Lung (tissue), 12 donors: Measurements from ENCODE around the gene KCNIP4. TPM values are rescaled to one million over a fixed set of nuclear protein-coding genes. Genes with fewer than 3 reads are reported as not detected.
A peak's percentile ranks its signal among the peaks of the same experiment; 100 is the strongest.

Experiments
- ATAC-seq: fragments of 200-7000 bp; cut with Tn5 transposase; one replicate; pipeline ENCODE4 v1.9.1; 2020; ENCODE audit warnings: moderate number of reproducible peaks; ENCODE audit not compliant: insufficient read depth, low FRiP score
- DNase-seq, 3 donors: peaks; one replicate each; pipeline ENCODE4 v3.0.0-alpha.2; 2013 to 2017
- H3K27ac ChIP-seq, 2 donors: one replicate each; pipeline ENCODE4 v1.5.1; 2013; ENCODE audit warnings: mild to moderate bottlenecking in 2 of 2, moderate library complexity in 2 of 2, control low read depth in 1 of 2, inconsistent platforms in 1 of 2, low read depth in 1 of 2, low read length in 1 of 2
- H3K27me3 ChIP-seq, 3 donors: one replicate each; pipeline ENCODE4 v1.5.1; 2013; ENCODE audit warnings: low read length in 2 of 3; ENCODE audit not compliant: control insufficient read depth in 3 of 3, insufficient read depth in 3 of 3
- H3K36me3 ChIP-seq, 4 donors: one replicate each; pipeline ENCODE4 v1.5.1; 2013; ENCODE audit warnings: low read length in 4 of 4, mild to moderate bottlenecking in 1 of 4, moderate library complexity in 1 of 4; ENCODE audit not compliant: control insufficient read depth in 4 of 4, insufficient read depth in 4 of 4
- H3K4me1 ChIP-seq, 5 donors: one replicate each; pipeline ENCODE4 v1.5.1; 2013; ENCODE audit warnings: low read length in 5 of 5, mild to moderate bottlenecking in 2 of 5, moderate library complexity in 1 of 5; ENCODE audit not compliant: control insufficient read depth in 5 of 5, insufficient read depth in 5 of 5
- H3K4me3 ChIP-seq: one replicate; pipeline ENCODE4 v1.5.1; 2013; ENCODE audit warnings: mild to moderate bottlenecking, control low read depth, moderate library complexity
- H3K9ac ChIP-seq, 2 donors: one replicate each; pipeline ENCODE4 v1.5.1; 2013; ENCODE audit warnings: low read length in 2 of 2, control low read depth in 1 of 2; ENCODE audit not compliant: insufficient read depth in 1 of 2
- H3K9me3 ChIP-seq, 4 donors: one replicate each; pipeline ENCODE4 v1.5.1; 2013; ENCODE audit warnings: low read length in 3 of 4, mild to moderate bottlenecking in 1 of 4, moderate library complexity in 1 of 4; ENCODE audit not compliant: control insufficient read depth in 4 of 4, insufficient read depth in 3 of 4
- WGBS, 2 donors: extraction: QIAGEN DNeasy Blood & Tissue Kit; methylation state at CpG; one replicate each; pipeline ENCODE4 v1.1.7; 2013; 5-methylcytosine and 5-hydroxymethylcytosine counted together
- polyA plus RNA-seq, 2 donors: library from polyadenylated mRNA; stranded (reverse); fragments of 200-250 nt; gene quantifications; one replicate each; pipeline ENCODE4 v1.2.1, GENCODE V29; 2013
- total RNA-seq, 2 donors: library from RNA; depleted of rRNA in 1 of 2; stranded (reverse); fragments of >200 nt in 1 of 2; gene quantifications; one replicate each; pipeline ENCODE4 v1.2.1, GENCODE V29; 2014 to 2021
- TF ChIP-seq, protein P1 (sequence below): IDR thresholded peaks from 2 replicates; pipeline ENCODE4 v1.5.1; 2012; ENCODE audit warnings: mild to moderate bottlenecking; ENCODE audit errors: control extremely low read depth, extremely low read depth
- donor health status: control.
- donor health status: control.
- donor health status: Bipolar disorder and iron deficiency.
- donor health status: healthy.
- donor health status: DM: yes; HTN: yes; CAD: no.

Gene KCNIP4
- total and polyA plus RNA-seq, 4 donors, result 0.11 TPM; not detected in 3

DNA sequence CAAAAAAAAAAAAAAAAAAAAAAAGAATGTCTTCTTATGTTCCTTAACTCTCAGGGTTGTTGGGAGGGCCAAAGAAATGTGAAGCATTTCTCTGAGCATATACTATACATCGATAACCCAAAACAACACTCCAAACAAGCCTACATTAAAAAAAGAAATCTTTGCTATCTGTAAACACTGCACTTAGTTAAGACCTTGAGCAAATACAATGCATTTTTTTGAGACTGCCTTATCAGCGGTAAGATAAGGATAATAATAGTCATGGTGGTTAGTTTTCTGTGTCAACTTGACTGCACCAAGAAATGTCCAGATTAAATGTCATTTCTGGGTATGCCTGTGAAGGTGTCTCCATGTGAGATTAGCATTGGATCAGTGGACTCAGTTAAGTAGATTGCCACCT lies 706.4 kb downstream of the KCNIP4 start:
- WGBS, 2 donors, result 55 to 84% methylated on average over 2 of the region's 2 CpGs
- Histone ChIP-seq H3K27ac (no peak overlapping the region), H3K9ac (no peak overlapping the region), H3K36me3 (no peaks in the 10 kb centered on the region), H3K4me3 (no peak overlapping the region), H3K9me3 (no peaks in the 10 kb centered on the region), H3K4me1 (no peaks in the 10 kb centered on the region), H3K27me3 (no peaks in the 10 kb centered on the region)
- DNase-seq, result no peak
- ATAC-seq, result no peak
- TF ChIP-seq, protein P1, sequence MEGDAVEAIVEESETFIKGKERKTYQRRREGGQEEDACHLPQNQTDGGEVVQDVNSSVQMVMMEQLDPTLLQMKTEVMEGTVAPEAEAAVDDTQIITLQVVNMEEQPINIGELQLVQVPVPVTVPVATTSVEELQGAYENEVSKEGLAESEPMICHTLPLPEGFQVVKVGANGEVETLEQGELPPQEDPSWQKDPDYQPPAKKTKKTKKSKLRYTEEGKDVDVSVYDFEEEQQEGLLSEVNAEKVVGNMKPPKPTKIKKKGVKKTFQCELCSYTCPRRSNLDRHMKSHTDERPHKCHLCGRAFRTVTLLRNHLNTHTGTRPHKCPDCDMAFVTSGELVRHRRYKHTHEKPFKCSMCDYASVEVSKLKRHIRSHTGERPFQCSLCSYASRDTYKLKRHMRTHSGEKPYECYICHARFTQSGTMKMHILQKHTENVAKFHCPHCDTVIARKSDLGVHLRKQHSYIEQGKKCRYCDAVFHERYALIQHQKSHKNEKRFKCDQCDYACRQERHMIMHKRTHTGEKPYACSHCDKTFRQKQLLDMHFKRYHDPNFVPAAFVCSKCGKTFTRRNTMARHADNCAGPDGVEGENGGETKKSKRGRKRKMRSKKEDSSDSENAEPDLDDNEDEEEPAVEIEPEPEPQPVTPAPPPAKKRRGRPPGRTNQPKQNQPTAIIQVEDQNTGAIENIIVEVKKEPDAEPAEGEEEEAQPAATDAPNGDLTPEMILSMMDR, result no peak

DNA sequence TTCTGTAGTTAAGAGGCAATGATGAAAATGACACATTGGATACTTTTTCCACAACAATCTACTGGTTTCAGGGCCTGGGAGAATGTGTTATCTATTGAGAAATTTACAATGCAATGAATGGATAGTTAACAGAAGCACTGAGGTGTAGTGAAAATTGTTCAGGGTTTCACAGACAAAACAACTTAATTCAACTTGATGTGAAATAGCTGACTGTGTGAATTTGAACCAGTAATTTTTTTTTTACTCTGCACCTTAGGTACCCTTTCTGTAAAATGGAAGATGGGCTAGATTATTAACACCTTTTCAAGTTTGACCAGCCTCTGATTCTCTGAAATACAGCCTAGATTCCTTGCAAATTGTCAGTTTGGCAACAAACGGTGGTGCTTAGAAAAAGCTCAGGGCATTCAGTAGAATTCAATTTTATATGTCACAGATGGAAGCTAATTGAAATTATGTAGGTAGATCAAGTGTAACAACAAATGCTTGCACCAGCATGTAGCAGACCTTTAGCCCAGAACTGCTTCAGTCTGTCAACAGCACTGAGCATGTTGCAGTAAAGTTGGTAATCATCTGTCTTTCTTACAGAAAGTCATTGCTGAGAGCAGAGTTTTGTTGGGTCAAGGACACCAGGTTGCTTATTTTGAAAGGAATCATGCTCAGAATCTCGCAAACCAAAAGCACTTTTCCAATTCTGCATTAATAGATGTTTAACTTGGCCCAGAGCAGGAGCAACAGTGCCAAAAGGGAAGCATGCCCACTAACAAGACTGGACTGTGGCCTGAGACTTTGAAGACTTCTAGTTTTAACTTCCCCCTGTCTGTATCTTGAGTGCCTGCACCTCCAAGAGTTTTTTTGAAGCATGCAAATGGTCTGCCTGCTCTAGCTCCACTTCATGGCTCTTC lies 721.7 kb downstream of the KCNIP4 start:
- no peak overlapping the region for H3K4me3 ChIP-seq
- 49 to 70% methylated on average over 2 of the region's 2 CpGs for WGBS, 2 donors
- no peaks in the 10 kb centered on the region for H3K36me3 ChIP-seq
- H3K27me3 ChIP-seq, result no peaks in the 10 kb centered on the region
- TF ChIP-seq, protein P1, result no peak
- H3K9ac ChIP-seq, result no peak overlapping the region
- DNase-seq (peak in 2 of 3 donors; percentile 13 to 54), ATAC-seq (no peak)
- H3K4me1 ChIP-seq, result peaks cover 0 to 7% (median 0%) of the 10 kb centered on the region in 5 donors
- no peaks in the 10 kb centered on the region for H3K9me3 ChIP-seq
- H3K27ac ChIP-seq, result no peak overlapping the region

DNA sequence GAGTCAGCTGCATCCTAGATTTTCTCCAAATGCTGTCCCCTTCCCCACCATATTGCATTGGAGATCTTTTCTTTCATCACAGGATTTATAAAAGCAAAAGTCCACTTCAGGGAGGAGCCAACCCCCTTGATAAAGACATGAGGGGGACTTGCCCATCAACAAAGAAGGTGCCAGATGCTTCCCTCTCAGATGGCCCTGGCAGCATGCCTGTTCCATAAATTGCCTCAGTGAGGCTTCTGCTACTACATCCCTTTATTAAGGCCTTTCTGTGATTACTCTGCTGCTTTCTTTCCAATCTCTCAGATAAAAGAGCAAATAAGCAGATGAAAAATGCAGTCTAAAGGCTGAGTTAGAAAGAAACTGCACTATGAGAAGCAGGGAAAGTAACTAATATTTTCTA lies 736.7 kb downstream of the KCNIP4 start:
- Histone ChIP-seq H3K4me1 (no peaks in the 10 kb centered on the region), H3K36me3 (no peaks in the 10 kb centered on the region), H3K27ac (no peak overlapping the region), H3K4me3 (no peak overlapping the region), H3K9ac (no peak overlapping the region), H3K27me3 (no peaks in the 10 kb centered on the region), H3K9me3 (no peaks in the 10 kb centered on the region)
- DNase-seq (no peak), ATAC-seq (no peak)
- TF ChIP-seq, protein P1, result no peak

DNA sequence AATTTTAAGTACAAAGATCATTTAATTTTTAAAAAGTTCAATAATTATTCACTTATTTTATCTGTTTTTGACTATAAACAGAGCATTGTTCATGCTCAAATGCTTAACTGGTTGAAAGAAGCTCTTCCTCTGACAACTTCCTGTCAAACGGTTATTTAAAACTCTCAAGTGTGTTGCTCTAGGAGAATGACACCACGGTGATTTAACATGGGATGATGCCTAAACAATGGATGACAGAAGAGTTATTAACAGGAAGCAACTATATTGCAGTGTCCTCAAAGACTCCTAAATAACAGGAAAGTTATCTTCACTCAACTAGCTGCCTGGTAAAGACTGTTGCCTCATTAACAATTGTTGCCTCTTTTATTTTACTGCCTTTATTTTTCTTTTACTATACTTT lies 738.7 kb downstream of the KCNIP4 start:
- peak in 1 of 3 donors; percentile 30 for DNase-seq
- Histone ChIP-seq H3K9ac (no peak overlapping the region), H3K27me3 (no peaks in the 10 kb centered on the region), H3K27ac (no peak overlapping the region), H3K4me1 (no peaks in the 10 kb centered on the region), H3K36me3 (no peaks in the 10 kb centered on the region), H3K9me3 (no peaks in the 10 kb centered on the region), H3K4me3 (no peak overlapping the region)
- TF ChIP-seq, protein P1, result no peak
- WGBS, 2 donors, result 5 to 9% methylated on average over 2 of the region's 2 CpGs
- no peak for ATAC-seq
